ENCODE results near the gene ELAVL4.

The ELAVL4 gene

GRCh38 chr1:50108497-50109059 is at the start of gene ELAVL4:
Gene ELAVL4 (plus strand): TSS chr1:50108920. CDS start chr1:50109190, 270 bp downstream.
- Histone ChIP-seq H3K4me1 (ENCODE audit: control insufficient read depth, insufficient read depth, low read length) (no peaks in the 10 kb centered on the region), H3K27ac (ENCODE audit: low read length) (no peak within 1 kb of the TSS), H3K9me3 (ENCODE audit: control insufficient read depth, insufficient read depth, low read length) (no peaks in the 10 kb centered on the region), H3K27me3 (ENCODE audit: control insufficient read depth, insufficient read depth, low read length) (no peaks in the 10 kb centered on the region), H3K4me3 (ENCODE audit: low read length) (no peak within 1 kb of the TSS), H3K36me3 (ENCODE audit: control insufficient read depth, insufficient read depth, low read length) (no peaks in the 10 kb centered on the region)
- DNase-seq (ENCODE audit: low read depth, low spot score), result no peak
- WGBS (ENCODE audit: insufficient coverage, insufficient read length), result no CpG with 5 or more reads among the region's 11 CpGs

DNA sequence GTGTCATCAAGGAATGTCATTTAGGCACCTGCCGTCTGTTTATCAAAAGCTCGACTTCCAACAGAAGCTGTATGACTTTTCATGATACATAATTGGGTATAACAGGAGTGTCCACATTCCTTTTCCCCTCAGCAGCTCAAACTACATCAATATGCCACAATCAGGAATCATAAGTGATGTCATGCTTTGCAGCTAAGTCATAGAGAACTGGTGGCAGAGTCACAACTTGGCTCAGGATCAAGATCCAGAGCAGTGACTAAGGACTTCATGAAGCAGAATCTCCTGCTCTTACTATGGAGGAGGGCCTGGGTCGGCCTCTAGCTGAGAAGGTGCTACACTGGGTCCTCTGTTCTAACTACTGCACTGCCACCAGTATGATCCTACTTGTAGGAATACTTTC is 48.4 kb upstream of the ELAVL4 start:
- Histone ChIP-seq H3K27me3 (ENCODE audit: control insufficient read depth, insufficient read depth, low read length) (no peaks in the 10 kb centered on the region), H3K9me3 (ENCODE audit: control insufficient read depth, insufficient read depth, low read length) (no peaks in the 10 kb centered on the region; the same call in 1 of the 2 replicates), H3K27ac (ENCODE audit: low read length) (no peak overlapping the region), H3K4me1 (ENCODE audit: control insufficient read depth, insufficient read depth, low read length) (no peaks in the 10 kb centered on the region), H3K36me3 (ENCODE audit: control insufficient read depth, insufficient read depth, low read length) (no peaks in the 10 kb centered on the region), H3K4me3 (ENCODE audit: low read length) (no peak overlapping the region)
- no peak for DNase-seq (ENCODE audit: low read depth, low spot score)
- no CpG with 5 or more reads among the region's 3 CpGs for WGBS (ENCODE audit: insufficient coverage, insufficient read length)

- H3K27me3 ChIP-seq (ENCODE audit: control insufficient read depth, insufficient read depth, low read length), result no peaks in the 10 kb centered on the region
- DNase-seq (ENCODE audit: low read depth, low spot score), result no peak
- WGBS (ENCODE audit: insufficient coverage, insufficient read length), result no CpG with 5 or more reads among the region's 1 CpG
- no peaks in the 10 kb centered on the region; the same call in 1 of the 2 replicates for H3K9me3 ChIP-seq (ENCODE audit: control insufficient read depth, insufficient read depth, low read length)
- H3K4me3 ChIP-seq (ENCODE audit: low read length), result no peak overlapping the region
- no peaks in the 10 kb centered on the region for H3K4me1 ChIP-seq (ENCODE audit: control insufficient read depth, insufficient read depth, low read length)
- no peaks in the 10 kb centered on the region for H3K36me3 ChIP-seq (ENCODE audit: control insufficient read depth, insufficient read depth, low read length)
- H3K27ac ChIP-seq (ENCODE audit: low read length), result no peak overlapping the region
Measured at GRCh38 chr1:50066806-50067205, 41.9 kb upstream of the ELAVL4 start.

- no peak overlapping the region for H3K27ac ChIP-seq (ENCODE audit: low read length)
- no peaks in the 10 kb centered on the region for H3K27me3 ChIP-seq (ENCODE audit: control insufficient read depth, insufficient read depth, low read length)
- no CpG with 5 or more reads among the region's 2 CpGs for WGBS (ENCODE audit: insufficient coverage, insufficient read length)
Measured at GRCh38 chr1:50074931-50075330, 33.8 kb upstream of the ELAVL4 start.

DNA sequence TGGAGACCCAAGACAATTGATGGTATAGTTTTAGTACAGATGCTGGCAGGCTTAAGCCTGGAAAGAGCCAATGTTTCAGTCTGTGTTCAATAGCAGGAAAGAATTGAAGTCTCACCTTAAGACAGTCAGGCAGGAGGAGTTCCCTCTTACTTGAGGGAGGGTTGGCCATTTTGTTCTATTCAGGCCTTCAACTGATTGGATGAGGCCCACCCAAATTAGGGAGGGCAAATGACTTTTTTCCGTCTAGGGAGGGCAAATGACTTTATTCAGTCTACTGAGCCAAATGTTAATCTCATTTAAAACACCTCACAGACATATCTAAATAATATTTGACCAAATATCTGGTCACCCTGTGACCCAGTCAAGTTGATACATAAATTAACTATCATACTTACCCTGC is 31.4 kb upstream of the ELAVL4 start:
- no peak for DNase-seq (ENCODE audit: low read depth, low spot score)
- no peak overlapping the region for H3K4me3 ChIP-seq (ENCODE audit: low read length)
- H3K27ac ChIP-seq (ENCODE audit: low read length), result no peak overlapping the region
- no CpG with 5 or more reads among the region's 1 CpG for WGBS (ENCODE audit: insufficient coverage, insufficient read length)
- H3K36me3 ChIP-seq (ENCODE audit: control insufficient read depth, insufficient read depth, low read length), result no peaks in the 10 kb centered on the region
- no peaks in the 10 kb centered on the region for H3K4me1 ChIP-seq (ENCODE audit: control insufficient read depth, insufficient read depth, low read length)
- no peaks in the 10 kb centered on the region for H3K27me3 ChIP-seq (ENCODE audit: control insufficient read depth, insufficient read depth, low read length)
- no peaks in the 10 kb centered on the region for H3K9me3 ChIP-seq (ENCODE audit: control insufficient read depth, insufficient read depth, low read length)

More at GRCh38 chr1:50074931-50075330, 33.8 kb upstream of the ELAVL4 start:
- Histone ChIP-seq H3K4me1 (ENCODE audit: control insufficient read depth, insufficient read depth, low read length) (no peaks in the 10 kb centered on the region), H3K9me3 (ENCODE audit: control insufficient read depth, insufficient read depth, low read length) (no peaks in the 10 kb centered on the region), H3K36me3 (ENCODE audit: control insufficient read depth, insufficient read depth, low read length) (no peaks in the 10 kb centered on the region), H3K4me3 (ENCODE audit: low read length) (no peak overlapping the region)
- no peak for DNase-seq (ENCODE audit: low read depth, low spot score)

- Histone ChIP-seq H3K4me3 (ENCODE audit: low read length) (no peak overlapping the region), H3K9me3 (ENCODE audit: control insufficient read depth, insufficient read depth, low read length) (no peaks in the 10 kb centered on the region), H3K36me3 (ENCODE audit: control insufficient read depth, insufficient read depth, low read length) (no peaks in the 10 kb centered on the region), H3K27me3 (ENCODE audit: control insufficient read depth, insufficient read depth, low read length) (no peaks in the 10 kb centered on the region), H3K27ac (ENCODE audit: low read length) (no peak overlapping the region), H3K4me1 (ENCODE audit: control insufficient read depth, insufficient read depth, low read length) (no peaks in the 10 kb centered on the region)
- WGBS (ENCODE audit: insufficient coverage, insufficient read length), result no CpG with 5 or more reads among the region's 3 CpGs
- DNase-seq (ENCODE audit: low read depth, low spot score), result peak; percentile 22
Measured at GRCh38 chr1:50080904-50081586, 27.7 kb upstream of the ELAVL4 start.

DNA sequence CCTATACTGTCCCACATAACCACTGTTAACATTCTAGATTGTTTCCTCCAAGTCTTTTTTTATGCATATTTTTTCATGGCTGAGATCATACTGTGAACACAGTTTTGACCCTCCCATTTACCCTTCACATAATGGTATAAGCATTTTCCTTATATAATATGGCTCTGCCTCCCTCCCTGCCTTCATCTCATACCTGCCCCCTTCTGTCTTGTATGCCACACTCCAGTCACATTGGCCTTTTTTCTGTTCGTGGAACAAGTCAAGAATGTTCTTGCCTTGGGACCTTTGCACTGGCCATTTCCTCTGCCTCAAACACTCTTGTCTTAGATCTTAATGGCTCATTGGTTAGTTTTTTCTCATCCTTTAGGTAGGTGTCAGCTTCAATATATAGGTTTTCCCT is 24.3 kb upstream of the ELAVL4 start:
- Histone ChIP-seq H3K27ac (ENCODE audit: low read length) (no peak overlapping the region), H3K27me3 (ENCODE audit: control insufficient read depth, insufficient read depth, low read length) (no peaks in the 10 kb centered on the region), H3K36me3 (ENCODE audit: control insufficient read depth, insufficient read depth, low read length) (no peaks in the 10 kb centered on the region), H3K4me1 (ENCODE audit: control insufficient read depth, insufficient read depth, low read length) (no peaks in the 10 kb centered on the region), H3K4me3 (ENCODE audit: low read length) (no peak overlapping the region), H3K9me3 (ENCODE audit: control insufficient read depth, insufficient read depth, low read length) (no peaks in the 10 kb centered on the region)
- DNase-seq (ENCODE audit: low read depth, low spot score), result no peak
- WGBS (ENCODE audit: insufficient coverage, insufficient read length), result no CpG with 5 or more reads among the region's 1 CpG

DNA sequence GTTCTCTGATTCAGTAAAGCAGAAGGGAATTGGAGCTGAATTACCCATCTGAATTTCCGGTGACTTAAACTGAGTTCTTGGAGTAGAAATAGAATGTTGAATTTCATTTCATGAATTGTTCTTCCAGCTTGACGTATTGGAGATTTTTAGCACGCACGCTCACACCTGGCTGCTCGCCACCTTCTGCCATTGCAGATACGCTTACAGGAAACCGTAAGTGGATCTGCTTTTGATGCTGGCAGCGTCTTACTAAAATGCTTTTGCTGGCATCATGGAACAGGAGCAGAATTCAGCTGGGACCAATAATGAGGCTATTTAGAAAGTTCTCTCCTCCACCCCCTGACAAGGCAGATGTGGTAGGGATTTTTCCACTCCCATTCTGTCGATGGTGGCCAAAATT is 17.7 kb upstream of the ELAVL4 start:
- no peaks in the 10 kb centered on the region for H3K27me3 ChIP-seq (ENCODE audit: control insufficient read depth, insufficient read depth, low read length)
- H3K27ac ChIP-seq (ENCODE audit: low read length), result no peak overlapping the region
- H3K36me3 ChIP-seq (ENCODE audit: control insufficient read depth, insufficient read depth, low read length), result no peaks in the 10 kb centered on the region
- H3K4me3 ChIP-seq (ENCODE audit: low read length), result no peak overlapping the region
- no peaks in the 10 kb centered on the region for H3K4me1 ChIP-seq (ENCODE audit: control insufficient read depth, insufficient read depth, low read length)
- DNase-seq (ENCODE audit: low read depth, low spot score), result no peak
- no CpG with 5 or more reads among the region's 9 CpGs for WGBS (ENCODE audit: insufficient coverage, insufficient read length)
- no peaks in the 10 kb centered on the region for H3K9me3 ChIP-seq (ENCODE audit: control insufficient read depth, insufficient read depth, low read length)

- Histone ChIP-seq H3K27me3 (ENCODE audit: control insufficient read depth, insufficient read depth, low read length) (no peaks in the 10 kb centered on the region), H3K36me3 (ENCODE audit: control insufficient read depth, insufficient read depth, low read length) (no peaks in the 10 kb centered on the region), H3K27ac (ENCODE audit: low read length) (no peak overlapping the region), H3K4me1 (ENCODE audit: control insufficient read depth, insufficient read depth, low read length) (no peaks in the 10 kb centered on the region), H3K9me3 (ENCODE audit: control insufficient read depth, insufficient read depth, low read length) (no peaks in the 10 kb centered on the region), H3K4me3 (ENCODE audit: low read length) (no peak overlapping the region)
- DNase-seq (ENCODE audit: low read depth, low spot score), result no peak
- WGBS (ENCODE audit: insufficient coverage, insufficient read length), result no CpG with 5 or more reads among the region's 3 CpGs
Measured at GRCh38 chr1:50095716-50096115, 13.0 kb upstream of the ELAVL4 start.

DNA sequence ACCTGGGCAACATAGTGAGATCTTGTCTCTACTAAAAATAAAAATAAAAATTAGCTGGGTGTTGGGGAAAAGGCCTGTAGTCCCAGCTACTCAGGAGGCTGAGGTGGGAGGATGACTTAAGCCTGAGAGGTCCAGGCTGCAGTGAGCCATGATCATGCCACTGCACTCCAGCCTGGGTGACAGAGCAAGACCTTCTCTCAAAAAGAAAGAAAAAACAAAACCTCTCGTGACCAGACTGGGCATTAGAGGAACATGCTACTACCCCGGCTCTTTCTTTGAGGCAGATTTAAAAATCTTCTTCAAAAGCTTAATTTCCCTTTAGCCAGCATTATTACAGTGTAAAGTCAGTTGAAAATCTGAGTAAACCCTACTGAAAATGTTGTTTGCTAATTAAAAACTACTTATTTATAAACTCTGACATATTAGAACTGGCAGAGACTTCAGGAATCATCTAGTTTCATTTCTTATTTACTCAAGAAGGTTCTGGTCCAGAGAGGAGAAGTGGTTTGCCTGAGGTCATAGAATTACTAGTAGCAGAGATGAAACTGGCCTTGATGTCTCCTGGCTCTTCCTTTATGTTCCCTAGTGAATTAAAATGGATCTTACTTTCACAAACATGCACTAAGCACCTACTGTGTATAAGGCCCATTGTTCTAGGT is 11.6 kb upstream of the ELAVL4 start:
- no peak for DNase-seq (ENCODE audit: low read depth, low spot score)
- Histone ChIP-seq H3K27me3 (ENCODE audit: control insufficient read depth, insufficient read depth, low read length) (no peaks in the 10 kb centered on the region), H3K4me3 (ENCODE audit: low read length) (no peak overlapping the region), H3K4me1 (ENCODE audit: control insufficient read depth, insufficient read depth, low read length) (no peaks in the 10 kb centered on the region), H3K36me3 (ENCODE audit: control insufficient read depth, insufficient read depth, low read length) (no peaks in the 10 kb centered on the region), H3K27ac (ENCODE audit: low read length) (no peak overlapping the region), H3K9me3 (ENCODE audit: control insufficient read depth, insufficient read depth, low read length) (no peaks in the 10 kb centered on the region)
- no CpG with 5 or more reads among the region's 2 CpGs for WGBS (ENCODE audit: insufficient coverage, insufficient read length)

Measured in iPS DF 6.9 (cell line).